Fibroblast of pulmonary artery (primary cell): Measurements from ENCODE around the gene RENBP.

Experiments used
- DNase-seq: peaks from one replicate; pipeline ENCODE4 v3.0.0-alpha.2; 2010; ENCODE audit warnings: low read depth
- H3K4me3 ChIP-seq: replicated peaks from 2 replicates; pipeline ENCODE4 v1.5.1; 2011; ENCODE audit warnings: low read depth, mild to moderate bottlenecking, control low read depth, low read length, moderate library complexity
- CTCF ChIP-seq: IDR thresholded peaks from 2 replicates; pipeline ENCODE4 v1.5.1; 2011; ENCODE audit warnings: mild to moderate bottlenecking, control low read depth, low read length, inconsistent platforms; ENCODE audit errors: missing control alignments

RENBP gene

GRCh38 chrX:153974003-153974725, 29.7 kb upstream of the RENBP start:
- peak overlapping the region; percentile 89 for H3K4me3 ChIP-seq
- TF ChIP-seq CTCF = no peak
- DNase-seq = no peak

- peak overlapping the region; percentile 89 for H3K4me3 ChIP-seq
- DNase-seq = no peak
- TF ChIP-seq CTCF = no peak
Observed at GRCh38 chrX:153973127-153974002, 28.9 kb upstream of the RENBP start.

DNA sequence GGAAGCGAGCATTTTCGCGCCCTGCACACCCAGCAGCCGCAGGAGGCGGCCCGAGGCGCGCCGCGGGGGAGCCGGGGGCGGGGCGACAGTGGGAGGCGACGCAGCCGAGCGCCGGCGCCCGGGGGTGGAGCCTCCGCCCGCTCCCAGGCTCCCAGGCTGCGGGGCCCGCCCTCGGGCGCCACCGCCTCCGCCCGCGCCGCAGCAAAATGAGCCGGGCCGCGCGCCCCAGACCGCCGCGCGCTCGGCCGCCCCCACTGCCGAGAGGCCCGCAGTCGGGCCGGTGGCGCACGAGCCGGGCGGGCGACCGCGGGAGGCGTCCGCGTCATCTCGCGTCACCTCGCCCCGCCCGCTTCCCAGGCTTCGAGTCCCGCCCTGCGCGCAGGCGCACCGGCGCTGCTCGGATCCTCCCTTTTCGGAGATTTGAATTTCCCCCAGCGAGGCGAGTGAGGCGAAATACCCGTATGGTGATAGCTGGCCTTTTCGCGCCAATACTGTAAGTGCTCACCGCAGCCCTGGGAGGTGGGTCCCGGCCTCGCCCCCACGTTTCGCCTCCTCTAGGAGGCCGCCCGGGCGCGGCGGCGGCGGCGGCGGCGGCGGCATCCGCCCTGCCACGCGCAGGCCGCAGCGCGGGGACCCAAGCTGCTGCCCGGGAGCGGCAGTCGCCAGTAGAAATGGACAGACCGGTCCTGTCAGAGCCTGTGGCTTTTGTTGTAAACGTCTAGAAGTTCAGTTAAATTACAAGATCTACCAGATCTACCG, 28.1 kb upstream of the RENBP start, which contains the start of gene TMEM187:
TMEM187 (plus strand) TSS at position 387 of the 759 bp plus-strand sequence. CDS start 9,309 bp downstream, outside the sequence.
- peak; percentile 85 for DNase-seq
- TF ChIP-seq CTCF = no peak
- peak within 1 kb of the TSS; percentile 89 for H3K4me3 ChIP-seq

DNA sequence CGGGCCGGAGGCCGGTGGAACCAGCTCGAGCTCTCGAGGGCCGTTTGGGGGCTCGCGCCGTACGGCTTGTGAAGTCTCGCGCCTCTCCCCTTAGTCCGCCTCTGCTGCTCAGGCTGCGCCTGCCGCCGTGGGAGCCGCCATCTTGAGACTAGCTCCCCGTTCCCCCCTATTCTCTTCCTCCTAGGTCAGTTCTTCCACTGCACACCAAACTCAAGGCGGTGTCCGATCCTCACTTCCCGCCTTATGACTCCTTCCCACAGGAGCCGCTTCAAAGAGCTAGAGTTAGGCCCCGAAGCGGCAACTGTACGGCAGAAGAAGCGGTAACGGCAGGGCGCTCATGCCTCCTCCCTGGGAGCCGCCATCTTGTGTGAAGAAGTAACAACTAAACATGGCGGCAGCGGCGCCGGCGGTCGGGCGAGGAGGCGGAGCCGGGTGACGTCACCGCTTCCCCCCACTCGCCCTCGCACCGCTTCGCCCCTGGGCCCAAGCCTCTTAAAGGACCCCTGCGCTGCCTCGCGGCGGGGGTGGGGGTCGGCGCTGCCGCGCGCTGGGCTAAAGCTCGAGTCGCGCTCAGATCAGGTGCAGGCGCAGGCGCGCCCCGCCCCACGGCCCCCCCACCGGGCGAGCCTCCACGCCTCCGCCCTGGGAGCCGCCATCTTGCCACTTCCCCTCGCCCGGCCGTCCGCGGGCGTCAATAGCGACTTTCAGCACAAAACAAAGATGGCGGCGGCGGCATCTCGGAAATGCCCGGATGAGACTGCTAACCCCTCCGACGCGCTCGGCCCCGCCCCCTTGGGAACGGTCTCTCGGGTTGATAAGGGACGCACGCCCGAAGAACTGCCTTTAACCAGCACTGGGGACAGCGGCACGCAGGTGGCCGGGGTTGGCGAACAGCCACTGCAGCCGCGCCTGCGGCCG, 27.3 kb upstream of the RENBP start, which contains the start of gene HCFC1:
HCFC1 (minus strand) TSS at position 369 of the 918 bp plus-strand sequence. CDS start 978 bp downstream, outside the sequence.
- DNase-seq = peak; percentile 87
- H3K4me3 ChIP-seq = peak within 1 kb of the TSS; percentile 89

DNA sequence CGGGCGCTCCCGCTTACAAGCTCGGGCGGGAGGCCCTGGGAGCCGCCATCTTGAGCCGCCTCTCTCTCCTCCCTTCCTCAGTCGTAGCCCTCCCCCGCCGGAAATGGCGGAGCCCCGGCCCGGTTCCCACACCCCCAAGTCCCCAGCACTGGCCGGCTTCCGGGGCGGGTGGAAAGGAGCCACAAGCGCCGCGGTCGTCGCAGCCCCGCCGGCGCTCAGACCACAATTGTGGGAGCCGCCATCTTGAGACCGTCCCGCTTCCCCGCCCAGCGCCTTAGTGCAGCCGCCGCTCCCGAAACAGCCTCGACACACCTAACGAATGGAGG, 26.6 kb upstream of the RENBP start:
- peak; percentile 86 for DNase-seq
- TF ChIP-seq CTCF = no peak
- H3K4me3 ChIP-seq = peak overlapping the region; percentile 89

More for the DNA sequence above, 27.3 kb upstream of the RENBP start, which contains the start of gene HCFC1:
- TF ChIP-seq CTCF = no peak
